Heart left ventricle (tissue), 13 donors: Measurements from ENCODE around the gene MRPL33.

Experiments used
- POLR2A ChIP-seq, 2 donors: fragments of 450-650 bp; IDR thresholded peaks; one replicate each; pipeline ENCODE4 v1.6.1; 2017; ENCODE audit warnings: antibody characterized with exemption in 2 of 2, mild to moderate bottlenecking in 2 of 2, moderate library complexity in 2 of 2
- TF ChIP-seq, protein P1 (sequence below), 12 donors: fragments of 200-600 bp; sonication (generic) in 4 of 12; IDR thresholded peaks; one replicate each; pipeline versions ENCODE4 v1.5.0 to v1.8.0; 2018 to 2022; ENCODE audit warnings: antibody characterized with exemption in 12 of 12, mild to moderate bottlenecking in 5 of 12
- donor health status: ischemic (EF 13 %, LVEDD 7.1; RV severe dilation, severe dysfunction).
- donor health status: DM: no; HTN: yes; CAD: no.
- donor health status: DM: no; HTN: no; CAD: no.
- donor health status: ischemic (EF 25% LVEDD 6.9; RV normal size, moderate dysfunction).
- donor health status: ischemic (EF 25% LVEDD 5.7; RV mildly dilated, moderate dysfunction).
- donor health status: ischemic (EF 35%, LVEDD 5.7; RV mildly dilated, moderate dysfunction).
- donor health status: nonischemic (EF 11% LVEDD 7.7; RV severe dilation, severe dysfunction).
- donor health status: DM: yes; HTN: yes; CAD: no.
- donor health status: PGD.
- donor health status: ischemic (EF 29% LVEDD 5.4; RV normal size, mild dysfunction).
- donor health status: nonischemic (EF 23%, LVEDD 6.1; RV moderate dilation, normal function).

- TF ChIP-seq, protein P1, sequence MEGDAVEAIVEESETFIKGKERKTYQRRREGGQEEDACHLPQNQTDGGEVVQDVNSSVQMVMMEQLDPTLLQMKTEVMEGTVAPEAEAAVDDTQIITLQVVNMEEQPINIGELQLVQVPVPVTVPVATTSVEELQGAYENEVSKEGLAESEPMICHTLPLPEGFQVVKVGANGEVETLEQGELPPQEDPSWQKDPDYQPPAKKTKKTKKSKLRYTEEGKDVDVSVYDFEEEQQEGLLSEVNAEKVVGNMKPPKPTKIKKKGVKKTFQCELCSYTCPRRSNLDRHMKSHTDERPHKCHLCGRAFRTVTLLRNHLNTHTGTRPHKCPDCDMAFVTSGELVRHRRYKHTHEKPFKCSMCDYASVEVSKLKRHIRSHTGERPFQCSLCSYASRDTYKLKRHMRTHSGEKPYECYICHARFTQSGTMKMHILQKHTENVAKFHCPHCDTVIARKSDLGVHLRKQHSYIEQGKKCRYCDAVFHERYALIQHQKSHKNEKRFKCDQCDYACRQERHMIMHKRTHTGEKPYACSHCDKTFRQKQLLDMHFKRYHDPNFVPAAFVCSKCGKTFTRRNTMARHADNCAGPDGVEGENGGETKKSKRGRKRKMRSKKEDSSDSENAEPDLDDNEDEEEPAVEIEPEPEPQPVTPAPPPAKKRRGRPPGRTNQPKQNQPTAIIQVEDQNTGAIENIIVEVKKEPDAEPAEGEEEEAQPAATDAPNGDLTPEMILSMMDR (IDR thresholded peaks at IDR 0.05): no peak
- no peak for TF ChIP-seq POLR2A (IDR thresholded peaks at IDR 0.05)
Measured at GRCh38 chr2:27742571-27742970, 28.9 kb upstream of the MRPL33 start.
